GM12873 (cell line): ENCODE measurements around the gene FARP2.

Experiments
- CTCF ChIP-seq: IDR thresholded peaks from 2 replicates; pipeline ENCODE4 v1.5.1; 2012; ENCODE audit warnings: low read depth, mild to moderate bottlenecking, moderate library complexity, low read length, control low read depth; ENCODE audit not compliant: insufficient read depth; ENCODE audit errors: missing control alignments

The FARP2 gene

GRCh38 chr2:241514986-241515737, 159.1 kb downstream of the FARP2 start:
- no peak for TF ChIP-seq CTCF

- no peak for TF ChIP-seq CTCF
Measured at GRCh38 chr2:241516520-241516965, 160.5 kb downstream of the FARP2 start.

- no peak for TF ChIP-seq CTCF
Measured at GRCh38 chr2:241517297-241517696, 161.2 kb downstream of the FARP2 start.

- no peak for TF ChIP-seq CTCF
Measured at GRCh38 chr2:241519669-241520068, 163.6 kb downstream of the FARP2 start.

GRCh38 chr2:241522477-241522876, 166.4 kb downstream of the FARP2 start:
- TF ChIP-seq CTCF = no peak

- no peak for TF ChIP-seq CTCF
Measured at GRCh38 chr2:241530571-241530970, 174.5 kb downstream of the FARP2 start.

GRCh38 chr2:241531161-241531722, 175.2 kb downstream of the FARP2 start:
- TF ChIP-seq CTCF = no peak
